Measurements from ENCODE around the gene NT5DC3.
"Not testable (repeated sequence)": the region's sequence is repeated elsewhere in the genome, so short reads cannot be mapped to it uniquely, and the experiment has no call there.

NT5DC3 gene

GRCh38 chr12:103830730-103831320 is 10.2 kb downstream of the NT5DC3 start:
- no peak for DNase-seq

GRCh38 chr12:103830025-103830725 is 10.9 kb downstream of the NT5DC3 start:
- no peak for DNase-seq

GRCh38 chr12:103829092-103829491 is 11.9 kb downstream of the NT5DC3 start:
- no peak for DNase-seq

GRCh38 chr12:103827911-103828391 is 13.1 kb downstream of the NT5DC3 start:
- no peak for DNase-seq

GRCh38 chr12:103824845-103825244 is 16.2 kb downstream of the NT5DC3 start:
- no peak for DNase-seq

GRCh38 chr12:103824290-103824689 is 16.7 kb downstream of the NT5DC3 start:
- DNase-seq = no peak

GRCh38 chr12:103823871-103824270 is 17.2 kb downstream of the NT5DC3 start:
- no peak for DNase-seq

- DNase-seq = no peak
Measured at GRCh38 chr12:103821773-103822172, 19.3 kb downstream of the NT5DC3 start.

GRCh38 chr12:103820881-103821489 is 20.0 kb downstream of the NT5DC3 start:
- no peak for DNase-seq

- DNase-seq = no peak
Measured at GRCh38 chr12:103820361-103820760, 20.7 kb downstream of the NT5DC3 start.

- no peak for DNase-seq
Measured at GRCh38 chr12:103819892-103820291, 21.1 kb downstream of the NT5DC3 start.

GRCh38 chr12:103819312-103819711 is 21.7 kb downstream of the NT5DC3 start:
- DNase-seq = no peak

GRCh38 chr12:103817791-103818190 is 23.2 kb downstream of the NT5DC3 start:
- DNase-seq = no peak

GRCh38 chr12:103816663-103817062 is 24.4 kb downstream of the NT5DC3 start:
- no peak for DNase-seq

GRCh38 chr12:103814436-103814835 is 26.6 kb downstream of the NT5DC3 start:
- no peak for DNase-seq

- no peak for DNase-seq
Measured at GRCh38 chr12:103813949-103814348, 27.1 kb downstream of the NT5DC3 start.

- no peak for DNase-seq
Measured at GRCh38 chr12:103813426-103813825, 27.6 kb downstream of the NT5DC3 start.

- no peak for DNase-seq
Measured at GRCh38 chr12:103812789-103813188, 28.2 kb downstream of the NT5DC3 start.

GRCh38 chr12:103811791-103812190 is 29.2 kb downstream of the NT5DC3 start:
- no peak for DNase-seq

GRCh38 chr12:103810111-103810510 is 30.9 kb downstream of the NT5DC3 start:
- no peak for DNase-seq

GRCh38 chr12:103809639-103810038 is 31.4 kb downstream of the NT5DC3 start:
- DNase-seq = not testable (repeated sequence)

- DNase-seq = no peak
Measured at GRCh38 chr12:103809154-103809553, 31.9 kb downstream of the NT5DC3 start.

GRCh38 chr12:103808239-103808880 is 32.7 kb downstream of the NT5DC3 start:
- no peak for DNase-seq
